NCI-H748 treated with DMSO at 0.1 percent for 48 hours (cell line): ENCODE measurements around the gene PLD2.
"Not testable (repeated sequence)": the region's sequence is repeated elsewhere in the genome, so short reads cannot be mapped to it uniquely, and the experiment has no call there.

ENCODE experiments used
- DNase-seq: peaks from one replicate; lab custom pipeline; 2025; lab: John Stamatoyannopoulos, UW

PLD2 gene

GRCh38 chr17:4858068-4858881 lies 51.3 kb downstream of the PLD2 start:
- no peak for DNase-seq

GRCh38 chr17:4858882-4859260 lies 51.9 kb downstream of the PLD2 start:
- DNase-seq: no peak

- DNase-seq: no peak
Measured at GRCh38 chr17:4859816-4860625, 53.1 kb downstream of the PLD2 start.

- DNase-seq: no peak
Measured at GRCh38 chr17:4860651-4861050, 53.7 kb downstream of the PLD2 start.

GRCh38 chr17:4861052-4861451 lies 54.1 kb downstream of the PLD2 start:
- DNase-seq: no peak

DNA sequence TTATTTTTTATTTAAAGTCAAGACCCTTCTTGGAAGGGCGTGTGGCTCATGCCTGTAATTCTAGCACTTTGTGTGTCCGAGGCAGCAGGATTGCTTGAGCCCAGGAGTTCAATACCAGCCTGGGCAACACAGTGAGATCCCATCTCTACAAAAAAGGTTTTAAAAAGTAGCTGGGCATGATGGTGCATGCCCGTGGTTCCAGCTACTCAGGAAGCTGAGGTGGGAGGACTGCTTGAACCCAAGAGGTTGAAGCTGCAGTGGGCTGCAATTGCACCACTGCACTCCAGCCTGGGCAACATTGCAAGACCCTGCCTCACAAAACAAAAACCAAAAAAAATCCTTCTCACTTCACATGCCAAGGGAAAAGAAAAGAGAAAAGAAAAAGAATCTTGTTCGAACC lies 55.8 kb downstream of the PLD2 start:
- DNase-seq: no peak

DNA sequence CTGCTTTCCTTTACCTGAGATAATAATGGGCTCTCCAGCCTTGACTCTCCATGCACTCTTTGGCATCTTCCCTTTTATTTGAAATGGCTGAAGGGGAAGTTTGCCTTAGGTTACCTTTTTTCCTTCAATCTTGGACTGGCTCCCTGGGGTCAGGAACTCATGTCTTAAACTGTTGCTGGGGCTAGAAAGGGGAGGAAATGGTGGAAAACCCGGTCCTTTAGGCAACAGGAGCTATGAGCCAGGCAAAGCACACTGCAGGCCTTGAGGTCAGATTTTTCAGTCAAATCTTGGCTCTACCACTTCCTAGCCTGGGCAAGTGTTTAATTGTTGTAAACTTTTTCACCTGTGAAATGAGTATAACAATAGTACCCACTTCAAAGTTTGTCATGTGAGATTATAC lies 56.4 kb downstream of the PLD2 start:
- DNase-seq: no peak

GRCh38 chr17:4867535-4867934 lies 60.6 kb downstream of the PLD2 start:
- DNase-seq: not testable (repeated sequence)

- DNase-seq: not testable (repeated sequence)
Measured at GRCh38 chr17:4869058-4869998, 62.4 kb downstream of the PLD2 start.

DNA sequence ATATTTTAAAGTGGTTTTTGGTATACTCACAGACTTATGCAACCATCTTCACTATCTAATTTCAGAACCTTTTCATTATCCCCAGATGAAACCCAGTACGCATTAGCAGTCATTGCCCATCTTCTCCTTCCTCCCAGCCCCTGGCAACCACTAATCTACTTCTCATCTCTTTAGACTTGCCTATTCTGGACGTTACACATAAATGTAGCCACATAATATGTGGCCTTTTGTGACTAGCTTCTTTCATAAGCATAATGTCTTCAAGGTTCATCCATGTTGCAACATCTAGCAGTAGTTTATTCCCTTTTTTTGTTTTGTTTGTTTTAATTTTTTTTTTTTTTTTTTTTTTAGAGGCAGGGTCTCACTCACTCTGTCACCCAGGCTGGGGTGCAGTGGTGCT lies 63.9 kb downstream of the PLD2 start:
- DNase-seq: no peak

DNA sequence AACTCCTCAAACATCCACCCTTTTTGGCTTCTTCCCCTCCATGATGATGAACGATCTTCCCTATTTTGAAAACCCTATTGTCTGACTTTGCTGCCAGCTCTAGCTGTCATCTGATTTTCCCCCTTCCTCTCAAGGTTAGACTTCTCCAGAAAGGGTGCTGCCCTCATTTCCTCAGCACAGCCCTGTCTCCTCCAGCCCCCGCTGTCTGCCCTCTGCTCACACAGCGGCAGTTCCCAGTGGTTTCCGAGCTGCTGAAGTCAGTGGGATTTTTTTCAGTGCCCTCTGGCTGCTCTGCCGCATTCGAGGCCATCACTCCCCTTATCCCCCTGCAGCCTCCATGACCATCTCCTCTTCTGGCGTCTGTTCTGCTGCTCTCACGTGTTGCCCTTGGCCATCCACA lies 65.8 kb downstream of the PLD2 start:
- DNase-seq: no peak
